Osteoblast (primary cell): ENCODE measurements around the gene ARGFX. TPM values are rescaled to one million over a fixed set of nuclear protein-coding genes. Genes with fewer than 3 reads are reported as not detected.
"Not testable (repeated sequence)": the region's sequence is repeated elsewhere in the genome, so short reads cannot be mapped to it uniquely, and the experiment has no call there.

Experiments used
- DNase-seq: peaks from one replicate; pipeline ENCODE4 v3.0.0; 2011; ENCODE audit warnings: low spot score, mixed read lengths; ENCODE audit not compliant: insufficient read length; ENCODE audit errors: missing footprints
- H2AFZ ChIP-seq: 2 replicates; pipeline ENCODE4 v1.6.0; 2011; ENCODE audit warnings: mild to moderate bottlenecking, low read length
- H3K27ac ChIP-seq: 2 replicates; pipeline ENCODE4 v1.5.1; 2011; ENCODE audit warnings: mild to moderate bottlenecking, low read depth, low read length, moderate library complexity
- H3K27me3 ChIP-seq: 2 replicates; pipeline ENCODE4 v1.6.0; 2012; ENCODE audit warnings: mild to moderate bottlenecking, control low read depth, inconsistent platforms, low read length, moderate library complexity; ENCODE audit not compliant: insufficient read depth
- H3K36me3 ChIP-seq: 2 replicates; pipeline ENCODE4 v1.5.1; 2011; ENCODE audit warnings: mild to moderate bottlenecking, low read length, control low read depth, moderate library complexity; ENCODE audit not compliant: insufficient read depth
- H3K4me1 ChIP-seq: 2 replicates; pipeline ENCODE4 v1.5.1; 2011; ENCODE audit warnings: mild to moderate bottlenecking, low read length, control low read depth, moderate library complexity; ENCODE audit not compliant: insufficient read depth
- H3K4me2 ChIP-seq: 2 replicates; pipeline ENCODE4 v1.6.0; 2011; ENCODE audit warnings: mild to moderate bottlenecking, low read length; ENCODE audit not compliant: insufficient read depth
- H3K4me3 ChIP-seq: fragments of 200-600 bp; sonication (generic); 3 replicates; pipeline ENCODE4 v1.5.1; 2012; ENCODE audit warnings: mild to moderate bottlenecking, low read length, inconsistent platforms; ENCODE audit not compliant: insufficient read depth
- H3K79me2 ChIP-seq: 2 replicates; pipeline ENCODE4 v1.6.0; 2012; ENCODE audit warnings: mild to moderate bottlenecking, low read length, control low read depth, inconsistent platforms; ENCODE audit not compliant: insufficient read depth
- H3K9me3 ChIP-seq: 2 replicates; pipeline ENCODE4 v1.5.1; 2011; ENCODE audit warnings: low read depth, low read length, control low read depth
- H4K20me1 ChIP-seq: 2 replicates; pipeline ENCODE4 v1.6.0; 2012; ENCODE audit warnings: mild to moderate bottlenecking, low read length, control low read depth; ENCODE audit not compliant: insufficient read depth
- total RNA-seq: library from RNA; depleted of rRNA; stranded (reverse); fragments of >200 nt; gene quantifications from 2 replicates; pipeline ENCODE4 v1.2.3, GENCODE V29; 2012
- TF ChIP-seq, protein P1 (sequence below): IDR thresholded peaks from 2 replicates; pipeline ENCODE4 v1.5.1; 2011; ENCODE audit warnings: mild to moderate bottlenecking, low read depth, low read length, moderate library complexity; ENCODE audit errors: extremely low read depth

The ARGFX gene
- total RNA-seq, 1 donor: not detected

DNA sequence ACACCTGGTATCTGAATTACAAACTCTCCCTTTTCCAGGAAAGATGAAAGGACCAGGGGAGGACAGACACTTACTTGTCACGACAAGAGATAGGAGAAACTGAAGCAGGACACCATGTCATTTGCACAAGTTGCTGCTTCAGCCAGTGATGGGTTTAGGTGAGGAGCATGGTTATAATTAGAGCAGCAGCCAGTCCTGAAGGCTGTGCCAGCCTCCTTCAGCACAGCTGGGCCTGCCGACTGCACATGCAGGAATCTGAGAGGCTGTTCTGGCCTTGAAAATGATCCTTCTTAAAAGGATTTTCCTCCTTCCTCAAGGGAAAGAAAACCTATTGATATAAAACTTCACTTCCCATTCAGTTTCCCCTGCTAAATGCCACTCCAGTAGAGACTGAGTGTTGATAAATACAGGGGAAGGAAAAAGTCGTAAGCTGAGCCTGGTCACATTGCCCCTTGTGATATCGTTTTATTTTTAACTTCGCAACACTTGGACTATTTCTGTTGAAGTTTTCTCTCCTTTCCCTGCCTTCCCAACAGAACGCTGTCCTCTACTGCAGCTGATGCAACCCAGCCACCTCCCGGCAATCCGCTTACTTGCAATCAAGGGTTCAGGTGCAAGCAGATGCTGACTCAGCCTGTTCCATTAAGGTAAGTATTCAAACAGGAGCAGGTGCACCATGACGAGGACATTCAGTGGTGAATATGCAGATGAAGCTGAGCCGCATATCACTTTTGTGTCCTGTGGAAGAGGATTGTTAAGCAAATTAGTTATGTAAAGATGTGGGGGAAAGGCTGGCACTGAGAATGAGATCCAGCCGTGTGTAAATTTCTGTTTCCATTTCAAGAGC lies 25.3 kb downstream of the ARGFX start, which contains the start of gene FBXO40:
Gene FBXO40, plus strand, starts transcription at position 524 of the 847 bp plus-strand sequence. CDS start 27,197 bp downstream, outside the sequence.
- no peaks in the 10 kb centered on the region for H4K20me1 ChIP-seq
- no peaks in the 10 kb centered on the region for H3K79me2 ChIP-seq
- H3K4me1 ChIP-seq: no peaks in the 10 kb centered on the region
- no peak within 1 kb of the TSS for H3K27ac ChIP-seq
- H3K36me3 ChIP-seq: no peaks in the 10 kb centered on the region
- no peak within 1 kb of the TSS for H3K4me3 ChIP-seq
- H3K4me2 ChIP-seq: no peak within 1 kb of the TSS
- H2AFZ ChIP-seq: peak within 1 kb of the TSS; percentile 35
- TF ChIP-seq, protein P1, sequence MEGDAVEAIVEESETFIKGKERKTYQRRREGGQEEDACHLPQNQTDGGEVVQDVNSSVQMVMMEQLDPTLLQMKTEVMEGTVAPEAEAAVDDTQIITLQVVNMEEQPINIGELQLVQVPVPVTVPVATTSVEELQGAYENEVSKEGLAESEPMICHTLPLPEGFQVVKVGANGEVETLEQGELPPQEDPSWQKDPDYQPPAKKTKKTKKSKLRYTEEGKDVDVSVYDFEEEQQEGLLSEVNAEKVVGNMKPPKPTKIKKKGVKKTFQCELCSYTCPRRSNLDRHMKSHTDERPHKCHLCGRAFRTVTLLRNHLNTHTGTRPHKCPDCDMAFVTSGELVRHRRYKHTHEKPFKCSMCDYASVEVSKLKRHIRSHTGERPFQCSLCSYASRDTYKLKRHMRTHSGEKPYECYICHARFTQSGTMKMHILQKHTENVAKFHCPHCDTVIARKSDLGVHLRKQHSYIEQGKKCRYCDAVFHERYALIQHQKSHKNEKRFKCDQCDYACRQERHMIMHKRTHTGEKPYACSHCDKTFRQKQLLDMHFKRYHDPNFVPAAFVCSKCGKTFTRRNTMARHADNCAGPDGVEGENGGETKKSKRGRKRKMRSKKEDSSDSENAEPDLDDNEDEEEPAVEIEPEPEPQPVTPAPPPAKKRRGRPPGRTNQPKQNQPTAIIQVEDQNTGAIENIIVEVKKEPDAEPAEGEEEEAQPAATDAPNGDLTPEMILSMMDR: no peak
- H3K27me3 ChIP-seq: peaks cover 2% of the 10 kb centered on the region
- no peaks in the 10 kb centered on the region for H3K9me3 ChIP-seq
- no peak for DNase-seq

DNA sequence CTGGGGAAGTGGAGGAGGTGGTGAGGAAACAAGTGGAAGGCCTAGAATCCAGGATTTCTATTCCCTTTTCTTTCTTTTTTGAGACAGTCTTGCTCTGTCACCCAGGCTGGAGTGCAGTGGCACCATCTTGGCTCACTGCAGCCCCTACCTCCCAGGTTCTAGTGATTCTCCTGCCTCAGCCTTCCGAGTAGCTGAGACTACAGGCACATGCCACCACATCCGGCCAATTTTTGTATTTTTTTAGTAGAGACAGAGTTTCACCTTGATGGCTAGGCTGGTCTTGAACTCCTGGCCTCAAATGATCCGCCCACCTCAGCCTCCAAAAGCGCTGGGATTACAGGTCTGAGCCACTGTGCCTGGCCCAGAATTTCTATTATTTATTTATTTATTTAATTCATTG lies 26.1 kb downstream of the ARGFX start:
- not testable (repeated sequence) for DNase-seq, H4K20me1 ChIP-seq, H3K79me2 ChIP-seq, H3K36me3 ChIP-seq, H3K27ac ChIP-seq, H3K4me3 ChIP-seq, H2AFZ ChIP-seq, H3K27me3 ChIP-seq, H3K9me3 ChIP-seq, H3K4me1 ChIP-seq, H3K4me2 ChIP-seq

DNA sequence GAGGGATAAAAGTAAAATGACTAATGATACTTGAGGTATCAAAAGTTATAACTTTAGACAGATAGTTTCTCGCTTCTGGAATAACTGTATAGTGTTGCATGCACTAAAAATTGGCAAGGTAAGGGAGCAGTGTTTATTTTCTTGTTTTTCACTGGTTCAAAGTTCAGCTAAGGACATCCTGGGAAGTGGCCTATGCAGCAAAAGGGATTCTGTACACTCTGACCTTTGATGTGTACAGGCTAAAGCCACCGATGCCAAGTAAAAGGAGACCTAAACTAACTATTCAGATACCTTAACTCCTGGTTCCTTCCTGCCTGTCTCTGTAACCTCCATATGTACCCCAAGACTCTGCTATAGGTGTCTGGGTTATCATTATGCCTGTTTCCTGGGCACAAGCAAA lies 27.1 kb downstream of the ARGFX start:
- H2AFZ ChIP-seq: no peak overlapping the region
- H3K4me2 ChIP-seq: no peak overlapping the region
- no peaks in the 10 kb centered on the region for H3K36me3 ChIP-seq
- H4K20me1 ChIP-seq: no peaks in the 10 kb centered on the region
- peaks cover 2% of the 10 kb centered on the region for H3K27me3 ChIP-seq
- no peaks in the 10 kb centered on the region for H3K4me1 ChIP-seq
- no peaks in the 10 kb centered on the region for H3K79me2 ChIP-seq
- no peak overlapping the region for H3K27ac ChIP-seq
- H3K9me3 ChIP-seq: no peaks in the 10 kb centered on the region
- H3K4me3 ChIP-seq: no peak overlapping the region
- TF ChIP-seq, protein P1: no peak
- no peak for DNase-seq

DNA sequence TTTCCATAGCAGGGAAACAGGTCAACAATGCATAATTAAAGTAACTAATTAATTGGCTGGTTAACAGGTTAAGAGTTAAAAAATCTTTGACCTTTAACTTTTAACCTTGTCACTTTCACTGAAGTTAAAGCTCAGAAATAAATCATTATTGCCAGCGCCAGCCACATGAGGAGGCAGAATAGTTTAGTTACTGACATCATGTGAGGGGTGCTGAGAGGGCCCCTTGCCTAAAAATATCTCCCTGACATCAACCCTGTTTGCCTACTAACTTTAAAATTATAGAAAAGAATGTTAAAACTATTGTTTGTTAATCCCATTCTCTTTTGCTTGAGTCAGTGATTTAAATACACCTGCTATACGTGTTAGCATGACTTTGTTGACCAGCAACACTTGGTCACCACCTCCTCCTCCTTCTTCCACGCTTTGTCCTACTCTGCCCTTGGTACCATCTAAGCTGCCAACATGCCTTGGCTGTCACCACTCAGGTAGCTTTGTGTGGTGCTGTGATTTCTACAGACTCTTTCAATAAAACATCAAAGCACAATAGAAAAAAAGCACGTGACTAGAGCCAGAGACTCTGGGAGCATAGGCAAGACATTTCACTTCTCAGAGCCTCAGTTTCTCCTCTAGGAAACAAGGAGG lies 28.1 kb downstream of the ARGFX start:
- Histone ChIP-seq H2AFZ (no peak overlapping the region), H3K79me2 (no peaks in the 10 kb centered on the region), H4K20me1 (no peaks in the 10 kb centered on the region), H3K4me1 (no peaks in the 10 kb centered on the region), H3K27me3 (no peaks in the 10 kb centered on the region), H3K4me3 (no peak overlapping the region), H3K4me2 (no peak overlapping the region), H3K27ac (no peak overlapping the region), H3K9me3 (no peaks in the 10 kb centered on the region), H3K36me3 (no peaks in the 10 kb centered on the region)
- DNase-seq: no peak
- TF ChIP-seq, protein P1: no peak
